OCI-LY3 (cell line): ENCODE measurements around the gene ATP6V0C.

Source experiments
- EZH2phosphoT487 ChIP-seq: fragments of 200-600 bp; shearing (Covaris generic); IDR thresholded peaks from 2 replicates; pipeline ENCODE4 v1.6.1; 2018; ENCODE audit warnings: antibody characterized with exemption, mixed run types, low read depth
- TF ChIP-seq, protein P1 (sequence below): fragments of 200-600, 300-600 bp; sonication (generic); IDR thresholded peaks from 2 replicates; pipeline ENCODE4 v1.5.1; 2014; ENCODE audit warnings: antibody characterized with exemption, low read length, low read depth

- no peak for TF ChIP-seq EZH2phosphoT487
- TF ChIP-seq, protein P1, sequence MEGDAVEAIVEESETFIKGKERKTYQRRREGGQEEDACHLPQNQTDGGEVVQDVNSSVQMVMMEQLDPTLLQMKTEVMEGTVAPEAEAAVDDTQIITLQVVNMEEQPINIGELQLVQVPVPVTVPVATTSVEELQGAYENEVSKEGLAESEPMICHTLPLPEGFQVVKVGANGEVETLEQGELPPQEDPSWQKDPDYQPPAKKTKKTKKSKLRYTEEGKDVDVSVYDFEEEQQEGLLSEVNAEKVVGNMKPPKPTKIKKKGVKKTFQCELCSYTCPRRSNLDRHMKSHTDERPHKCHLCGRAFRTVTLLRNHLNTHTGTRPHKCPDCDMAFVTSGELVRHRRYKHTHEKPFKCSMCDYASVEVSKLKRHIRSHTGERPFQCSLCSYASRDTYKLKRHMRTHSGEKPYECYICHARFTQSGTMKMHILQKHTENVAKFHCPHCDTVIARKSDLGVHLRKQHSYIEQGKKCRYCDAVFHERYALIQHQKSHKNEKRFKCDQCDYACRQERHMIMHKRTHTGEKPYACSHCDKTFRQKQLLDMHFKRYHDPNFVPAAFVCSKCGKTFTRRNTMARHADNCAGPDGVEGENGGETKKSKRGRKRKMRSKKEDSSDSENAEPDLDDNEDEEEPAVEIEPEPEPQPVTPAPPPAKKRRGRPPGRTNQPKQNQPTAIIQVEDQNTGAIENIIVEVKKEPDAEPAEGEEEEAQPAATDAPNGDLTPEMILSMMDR, result no peak
Measured at GRCh38 chr16:2469399-2470233, 44.1 kb upstream of the ATP6V0C start.
